ENCODE data around the gene PCDHGA9.
"Not testable (repeated sequence)": the region's sequence is repeated elsewhere in the genome, so short reads cannot be mapped to it uniquely, and the experiment has no call there.

PCDHGA9 gene

DNA sequence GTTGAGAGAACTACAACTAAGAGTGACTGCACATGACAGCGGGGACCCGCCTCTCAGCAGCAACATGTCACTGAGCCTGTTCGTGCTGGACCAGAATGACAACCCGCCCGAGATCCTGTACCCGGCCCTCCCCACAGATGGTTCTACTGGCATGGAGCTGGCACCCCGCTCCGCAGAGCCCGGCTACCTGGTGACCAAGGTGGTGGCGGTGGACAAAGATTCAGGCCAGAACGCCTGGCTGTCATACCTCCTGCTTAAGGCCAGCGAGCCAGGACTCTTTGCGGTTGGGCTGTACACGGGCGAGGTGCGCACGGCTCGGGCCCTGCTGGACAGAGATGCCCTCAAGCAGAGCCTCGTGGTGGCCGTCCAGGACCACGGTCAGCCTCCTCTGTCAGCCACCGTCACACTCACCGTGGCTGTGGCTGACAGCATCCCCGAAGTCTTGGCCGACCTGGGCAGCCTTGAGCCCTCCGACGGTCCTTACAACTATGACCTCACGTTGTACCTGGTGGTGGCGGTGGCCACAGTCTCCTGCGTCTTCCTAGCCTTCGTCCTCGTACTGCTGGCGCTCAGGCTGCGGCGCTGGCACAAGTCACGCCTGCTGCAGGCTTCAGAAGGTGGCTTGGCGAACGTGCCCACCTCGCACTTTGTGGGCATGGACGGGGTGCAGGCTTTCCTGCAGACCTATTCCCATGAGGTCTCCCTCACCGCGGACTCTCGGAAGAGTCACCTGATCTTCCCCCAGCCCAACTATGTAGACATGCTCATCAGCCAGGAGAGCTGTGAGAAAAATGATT, 17.9 kb upstream of the PCDHGA9 start:
- DNase-seq (ENCODE audit: low spot score) = no peak

DNA sequence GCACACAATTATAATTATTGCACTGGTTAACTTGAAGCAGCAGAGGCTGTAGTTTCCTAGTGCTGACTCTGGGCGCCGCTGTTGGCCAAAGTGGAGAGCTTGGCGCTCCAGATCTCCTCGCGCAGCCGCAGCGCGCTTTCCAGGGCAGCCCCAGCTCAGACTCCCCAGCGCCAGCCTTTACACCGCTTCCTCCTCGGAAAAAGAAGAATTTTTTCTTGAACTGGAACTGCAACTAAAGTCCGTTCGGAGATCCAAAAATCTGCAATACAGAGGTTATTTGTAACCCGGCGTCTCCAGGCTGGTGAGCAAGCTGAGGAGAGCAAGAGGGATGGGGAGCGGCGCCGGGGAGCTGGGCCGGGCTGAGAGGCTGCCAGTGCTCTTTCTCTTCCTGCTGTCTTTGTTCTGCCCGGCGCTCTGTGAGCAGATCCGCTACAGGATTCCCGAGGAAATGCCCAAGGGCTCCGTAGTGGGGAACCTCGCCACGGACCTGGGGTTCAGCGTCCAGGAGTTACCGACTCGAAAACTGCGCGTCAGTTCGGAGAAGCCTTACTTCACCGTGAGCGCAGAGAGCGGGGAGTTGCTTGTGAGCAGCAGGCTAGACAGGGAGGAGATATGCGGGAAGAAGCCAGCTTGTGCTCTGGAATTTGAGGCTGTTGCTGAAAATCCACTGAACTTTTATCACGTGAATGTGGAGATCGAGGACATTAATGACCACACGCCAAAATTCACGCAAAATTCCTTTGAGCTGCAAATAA, 14.8 kb upstream of the PCDHGA9 start, which contains the start of gene PCDHGB4:
PCDHGB4 (plus strand) TSS at position 142 of the 755 bp plus-strand sequence; CDS start at position 329, 187 bp downstream.
- not testable (repeated sequence) for DNase-seq (ENCODE audit: low spot score)

GRCh38 chr5:141388661-141389060, 13.9 kb upstream of the PCDHGA9 start:
- no peak for DNase-seq (ENCODE audit: low spot score)

DNA sequence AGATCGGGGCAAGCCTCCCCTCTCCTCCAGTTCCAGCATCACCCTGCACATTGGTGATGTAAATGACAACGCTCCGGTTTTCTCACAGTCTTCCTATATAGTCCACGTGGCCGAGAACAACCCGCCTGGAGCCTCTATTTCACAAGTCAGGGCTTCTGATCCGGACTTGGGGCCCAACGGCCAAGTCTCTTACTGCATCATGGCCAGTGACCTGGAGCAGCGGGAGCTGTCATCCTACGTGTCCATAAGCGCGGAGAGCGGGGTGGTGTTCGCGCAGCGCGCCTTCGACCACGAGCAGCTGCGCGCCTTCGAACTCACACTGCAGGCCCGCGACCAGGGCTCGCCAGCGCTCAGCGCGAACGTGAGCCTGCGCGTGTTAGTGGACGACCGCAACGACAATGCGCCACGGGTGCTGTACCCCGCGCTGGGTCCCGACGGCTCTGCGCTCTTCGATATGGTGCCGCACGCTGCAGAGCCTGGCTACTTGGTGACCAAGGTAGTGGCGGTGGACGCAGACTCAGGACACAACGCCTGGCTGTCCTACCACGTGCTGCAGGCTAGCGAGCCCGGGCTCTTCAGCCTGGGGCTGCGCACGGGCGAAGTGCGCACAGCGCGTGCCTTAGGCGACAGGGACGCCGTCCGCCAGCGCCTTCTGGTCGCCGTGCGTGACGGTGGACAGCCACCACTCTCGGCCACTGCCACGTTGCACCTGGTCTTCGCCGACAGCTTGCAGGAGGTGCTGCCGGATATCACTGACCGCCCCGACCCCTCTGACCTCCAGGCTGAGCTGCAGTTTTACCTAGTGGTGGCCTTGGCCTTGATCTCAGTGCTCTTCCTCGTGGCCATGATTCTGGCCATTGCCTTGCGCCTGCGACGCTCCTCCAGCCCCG, 13.2 kb upstream of the PCDHGA9 start:
- no peak for DNase-seq (ENCODE audit: low spot score)

GRCh38 chr5:141392429-141393198, 10.0 kb upstream of the PCDHGA9 start, which contains the start of gene PCDHGA8:
TSS of gene PCDHGA8 (plus strand) at chr5:141392633. CDS start at chr5:141392814, 181 bp downstream.
- no peak for DNase-seq (ENCODE audit: low spot score)

- no peak for DNase-seq (ENCODE audit: low spot score)
Measured at GRCh38 chr5:141393267-141393666, 9.3 kb upstream of the PCDHGA9 start.

DNA sequence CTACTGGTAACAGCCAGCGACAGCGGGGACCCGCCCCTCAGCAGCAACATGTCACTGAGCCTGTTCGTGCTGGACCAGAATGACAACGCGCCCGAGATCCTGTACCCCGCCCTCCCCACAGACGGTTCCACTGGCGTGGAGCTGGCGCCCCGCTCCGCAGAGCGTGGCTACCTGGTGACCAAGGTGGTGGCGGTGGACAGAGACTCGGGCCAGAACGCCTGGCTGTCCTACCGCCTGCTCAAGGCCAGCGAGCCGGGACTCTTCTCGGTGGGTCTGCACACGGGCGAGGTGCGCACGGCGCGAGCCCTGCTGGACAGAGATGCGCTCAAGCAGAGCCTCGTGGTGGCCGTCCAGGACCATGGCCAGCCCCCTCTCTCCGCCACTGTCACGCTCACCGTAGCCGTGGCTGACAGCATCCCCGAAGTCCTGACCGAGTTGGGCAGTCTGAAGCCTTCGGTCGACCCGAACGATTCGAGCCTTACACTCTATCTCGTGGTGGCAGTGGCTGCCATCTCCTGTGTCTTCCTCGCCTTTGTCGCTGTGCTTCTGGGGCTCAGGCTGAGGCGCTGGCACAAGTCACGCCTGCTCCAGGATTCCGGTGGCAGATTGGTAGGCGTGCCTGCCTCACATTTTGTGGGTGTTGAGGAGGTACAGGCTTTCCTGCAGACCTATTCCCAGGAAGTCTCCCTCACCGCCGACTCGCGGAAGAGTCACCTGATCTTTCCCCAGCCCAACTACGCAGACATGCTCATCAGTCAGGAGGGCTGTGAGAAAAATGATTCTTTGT, 8.0 kb upstream of the PCDHGA9 start:
- not testable (repeated sequence) for DNase-seq (ENCODE audit: low spot score)

DNA sequence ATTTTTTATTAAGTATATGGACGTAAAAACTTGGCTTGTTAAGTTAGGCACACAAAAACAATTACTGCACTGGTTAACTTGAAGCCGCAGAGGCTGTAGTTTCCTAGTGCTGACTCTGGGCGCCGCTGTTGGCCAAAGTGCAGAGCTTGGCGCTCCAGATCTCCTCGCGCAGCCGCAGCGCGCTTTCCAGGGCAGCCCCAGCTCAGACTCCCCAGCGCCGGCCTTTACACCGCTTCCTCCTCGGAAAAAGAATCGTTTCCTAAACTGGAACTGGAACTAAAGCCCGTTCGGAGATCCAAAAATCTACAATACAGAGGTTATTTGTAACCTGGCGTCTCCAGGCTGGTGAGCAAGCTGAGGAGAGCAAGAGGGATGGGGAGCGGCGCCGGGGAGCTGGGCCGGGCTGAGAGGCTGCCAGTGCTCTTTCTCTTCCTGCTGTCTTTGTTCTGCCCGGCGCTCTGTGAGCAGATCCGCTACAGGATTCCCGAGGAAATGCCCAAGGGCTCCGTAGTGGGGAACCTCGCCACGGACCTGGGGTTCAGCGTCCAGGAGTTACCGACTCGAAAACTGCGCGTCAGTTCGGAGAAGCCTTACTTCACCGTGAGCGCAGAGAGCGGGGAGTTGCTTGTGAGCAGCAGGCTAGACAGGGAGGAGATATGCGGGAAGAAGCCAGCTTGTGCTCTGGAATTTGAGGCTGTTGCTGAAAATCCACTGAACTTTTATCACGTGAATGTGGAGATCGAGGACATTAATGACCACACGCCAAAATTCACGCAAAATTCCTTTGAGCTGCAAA, 4.6 kb upstream of the PCDHGA9 start, which contains the start of gene PCDHGB5:
PCDHGB5 (plus strand) TSS at position 192 of the 796 bp plus-strand sequence; CDS start at position 373, 181 bp downstream.
- peak; percentile 80 for DNase-seq (ENCODE audit: low spot score)

- no peak for DNase-seq (ENCODE audit: low spot score)
Measured at GRCh38 chr5:141398608-141399007, 4.0 kb upstream of the PCDHGA9 start.

DNA sequence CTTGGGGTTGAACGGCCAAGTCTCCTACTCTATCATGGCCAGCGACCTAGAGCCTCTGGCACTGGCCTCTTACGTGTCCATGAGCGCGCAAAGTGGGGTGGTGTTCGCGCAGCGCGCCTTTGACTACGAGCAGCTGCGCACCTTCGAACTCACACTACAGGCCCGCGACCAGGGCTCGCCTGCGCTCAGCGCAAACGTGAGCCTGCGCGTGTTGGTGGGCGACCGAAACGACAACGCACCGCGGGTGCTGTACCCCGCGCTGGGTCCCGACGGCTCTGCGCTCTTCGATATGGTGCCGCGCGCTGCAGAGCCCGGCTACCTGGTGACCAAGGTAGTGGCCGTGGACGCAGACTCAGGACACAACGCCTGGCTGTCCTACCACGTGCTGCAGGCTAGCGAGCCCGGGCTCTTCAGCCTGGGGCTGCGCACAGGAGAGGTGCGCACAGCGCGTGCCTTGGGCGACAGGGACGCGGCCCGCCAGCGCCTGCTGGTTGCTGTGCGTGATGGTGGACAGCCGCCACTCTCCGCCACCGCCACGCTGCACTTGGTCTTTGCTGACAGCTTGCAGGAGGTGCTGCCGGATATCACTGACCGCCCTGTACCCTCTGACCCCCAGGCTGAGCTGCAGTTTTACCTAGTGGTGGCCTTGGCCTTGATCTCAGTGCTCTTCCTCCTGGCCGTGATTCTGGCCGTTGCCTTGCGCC, 2.9 kb upstream of the PCDHGA9 start:
- no peak for DNase-seq (ENCODE audit: low spot score)

DNA sequence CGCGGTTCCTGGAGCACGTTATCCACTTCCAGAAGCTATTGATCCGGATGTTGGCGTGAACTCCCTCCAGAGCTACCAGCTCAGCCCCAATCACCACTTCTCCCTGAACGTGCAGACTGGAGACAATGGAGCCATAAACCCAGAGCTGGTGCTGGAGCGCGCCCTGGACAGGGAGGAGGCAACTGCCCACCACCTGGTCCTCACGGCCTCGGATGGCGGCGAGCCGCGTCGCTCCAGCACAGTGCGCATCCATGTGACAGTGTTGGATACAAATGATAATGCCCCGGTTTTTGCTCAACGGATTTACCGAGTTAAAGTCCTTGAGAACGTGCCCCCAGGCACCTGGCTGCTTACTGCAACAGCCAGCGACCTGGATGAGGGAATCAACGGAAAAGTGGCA, 809 bp downstream of the PCDHGA9 start:
- DNase-seq (ENCODE audit: low spot score) = no peak

DNA sequence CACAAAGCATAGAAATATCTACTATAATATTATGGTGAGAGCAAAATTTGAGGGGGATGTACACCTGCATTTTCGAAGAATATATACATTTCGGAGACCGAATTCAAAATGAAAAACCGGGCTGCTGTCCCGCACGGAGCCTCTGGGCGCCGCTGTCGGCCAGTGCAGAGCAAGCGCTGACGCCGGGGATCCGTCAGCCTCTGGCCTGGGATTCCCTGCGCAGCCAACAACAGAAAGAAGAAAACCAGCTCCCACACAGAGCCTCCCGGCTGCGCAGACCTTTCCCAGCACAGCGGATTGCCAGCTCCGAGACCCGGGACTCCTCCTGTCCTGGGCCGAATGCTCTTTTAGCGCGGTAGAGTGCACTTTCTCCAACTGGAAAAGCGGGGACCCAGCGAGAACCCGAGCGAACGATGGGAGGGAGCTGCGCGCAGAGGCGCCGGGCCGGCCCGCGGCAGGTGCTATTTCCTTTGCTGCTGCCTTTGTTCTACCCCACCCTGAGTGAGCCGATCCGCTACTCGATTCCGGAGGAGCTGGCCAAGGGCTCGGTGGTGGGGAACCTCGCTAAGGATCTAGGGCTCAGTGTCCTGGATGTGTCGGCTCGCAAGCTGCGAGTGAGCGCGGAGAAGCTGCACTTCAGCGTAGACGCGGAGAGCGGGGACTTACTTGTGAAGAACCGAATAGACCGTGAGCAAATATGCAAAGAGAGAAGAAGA, 5.4 kb downstream of the PCDHGA9 start, which contains the start of gene PCDHGB6:
PCDHGB6 (plus strand) TSS at position 232 of the 716 bp plus-strand sequence; CDS start at position 414, 182 bp downstream.
- not testable (repeated sequence) for DNase-seq (ENCODE audit: low spot score)

DNA sequence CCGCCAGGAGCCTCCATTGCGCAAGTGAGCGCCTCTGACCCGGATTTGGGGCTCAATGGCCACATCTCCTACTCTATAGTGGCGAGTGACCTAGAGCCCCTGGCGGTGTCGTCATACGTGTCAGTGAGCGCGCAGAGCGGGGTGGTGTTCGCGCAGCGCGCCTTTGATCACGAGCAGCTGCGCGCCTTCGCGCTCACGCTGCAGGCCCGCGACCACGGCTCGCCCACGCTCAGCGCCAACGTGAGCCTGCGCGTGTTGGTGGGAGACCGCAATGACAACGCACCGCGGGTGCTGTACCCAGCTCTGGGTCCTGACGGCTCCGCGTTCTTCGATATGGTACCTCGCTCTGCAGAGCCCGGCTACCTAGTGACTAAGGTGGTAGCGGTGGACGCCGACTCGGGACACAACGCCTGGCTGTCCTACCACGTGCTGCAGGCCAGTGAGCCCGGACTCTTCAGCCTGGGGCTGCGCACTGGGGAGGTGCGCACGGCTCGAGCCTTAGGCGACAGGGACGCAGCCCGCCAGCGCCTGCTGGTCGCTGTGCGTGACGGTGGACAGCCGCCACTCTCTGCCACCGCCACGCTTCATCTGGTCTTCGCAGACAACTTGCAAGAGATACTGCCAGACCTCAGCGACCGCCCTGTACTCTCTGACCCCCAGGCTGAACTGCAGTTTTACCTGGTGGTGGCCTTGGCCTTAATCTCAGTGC, 7.2 kb downstream of the PCDHGA9 start:
- DNase-seq (ENCODE audit: low spot score) = no peak

DNA sequence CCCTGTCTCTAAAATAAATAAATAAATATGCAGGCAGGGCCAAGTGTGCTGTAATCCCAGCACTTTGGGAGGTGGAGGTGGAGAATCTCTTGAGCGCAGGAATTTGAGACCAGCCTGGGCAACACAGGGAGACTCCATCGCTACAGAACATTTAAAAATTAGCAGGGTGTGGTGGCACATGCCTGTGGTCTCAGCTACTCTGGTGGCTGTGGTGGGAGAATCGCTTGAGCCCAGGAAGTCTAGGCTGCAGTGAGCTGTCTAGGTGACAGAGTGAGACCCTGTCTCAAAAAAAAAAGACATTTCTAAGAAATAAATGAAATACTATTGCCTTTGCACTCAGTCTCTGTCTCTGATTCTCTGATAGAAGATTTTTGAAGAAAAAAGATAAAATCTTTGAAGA, 9.0 kb downstream of the PCDHGA9 start:
- DNase-seq (ENCODE audit: low spot score) = no peak

GRCh38 chr5:141412854-141413539, 10.4 kb downstream of the PCDHGA9 start, which contains the start of gene PCDHGA10:
TSS of gene PCDHGA10 (plus strand) at chr5:141412987. CDS start at chr5:141413176, 189 bp downstream.
- DNase-seq (ENCODE audit: low spot score) = peak; percentile 91

GRCh38 chr5:141413540-141414069, 11.0 kb downstream of the PCDHGA9 start:
- peak; percentile 88 for DNase-seq (ENCODE audit: low spot score)

All from HuH-7.5 (cell line).